Spleen (tissue), 7 donors: ENCODE results near the gene MRAP.

Experiments
- POLR2A ChIP-seq, 3 donors: fragments of 450-650 bp; IDR thresholded peaks; one replicate each; pipeline ENCODE4 v1.5.1; 2017; ENCODE audit warnings: antibody characterized with exemption in 3 of 3, mild to moderate bottlenecking in 1 of 3
- TF ChIP-seq, protein P1 (sequence below), 11 experiments: fragments of 200-600 bp in 7 of 11; fragments of 450-650 bp in 4 of 11; sonication (generic) in 4 of 11; IDR thresholded peaks in 8 of 11; conservative IDR thresholded peaks in 3 of 11; 1 replicate in 7 of 11; 2 replicates in 4 of 11; pipeline versions ENCODE4 v1.4.0 to v1.8.0; 2016 to 2021; ENCODE audit warnings: antibody characterized with exemption in 11 of 11, inconsistent platforms in 4 of 11, mild to moderate bottlenecking in 1 of 11
- donor health status: DM: no; HTN: no; CAD: no; lungs with moderate emphysema.
- donor health status: DM: no; HTN: no; CAD: no.
- donor health status: DM: no; HTN: no; CAD: no.

DNA sequence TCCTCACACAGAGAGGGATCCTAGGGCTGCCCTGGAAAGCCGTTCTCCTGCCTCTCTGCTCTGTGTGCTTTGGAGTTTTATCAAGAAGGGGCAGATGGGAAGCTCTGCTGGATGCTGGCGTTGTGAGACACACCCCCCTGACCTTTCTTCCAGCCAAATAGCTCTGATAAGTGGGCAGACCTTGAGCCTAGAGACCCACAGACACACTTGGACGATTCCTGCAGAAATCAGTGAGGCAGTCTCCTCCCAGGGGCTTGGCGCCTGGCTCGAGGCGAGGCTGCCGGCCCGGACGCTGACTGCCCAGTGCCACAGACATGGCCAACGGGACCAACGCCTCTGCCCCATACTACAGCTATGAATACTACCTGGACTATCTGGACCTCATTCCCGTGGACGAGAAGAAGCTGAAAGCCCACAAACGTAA lies at the start of gene MRAP:
- no peak for TF ChIP-seq POLR2A (IDR thresholded peaks at IDR 0.05)
- TF ChIP-seq, protein P1, sequence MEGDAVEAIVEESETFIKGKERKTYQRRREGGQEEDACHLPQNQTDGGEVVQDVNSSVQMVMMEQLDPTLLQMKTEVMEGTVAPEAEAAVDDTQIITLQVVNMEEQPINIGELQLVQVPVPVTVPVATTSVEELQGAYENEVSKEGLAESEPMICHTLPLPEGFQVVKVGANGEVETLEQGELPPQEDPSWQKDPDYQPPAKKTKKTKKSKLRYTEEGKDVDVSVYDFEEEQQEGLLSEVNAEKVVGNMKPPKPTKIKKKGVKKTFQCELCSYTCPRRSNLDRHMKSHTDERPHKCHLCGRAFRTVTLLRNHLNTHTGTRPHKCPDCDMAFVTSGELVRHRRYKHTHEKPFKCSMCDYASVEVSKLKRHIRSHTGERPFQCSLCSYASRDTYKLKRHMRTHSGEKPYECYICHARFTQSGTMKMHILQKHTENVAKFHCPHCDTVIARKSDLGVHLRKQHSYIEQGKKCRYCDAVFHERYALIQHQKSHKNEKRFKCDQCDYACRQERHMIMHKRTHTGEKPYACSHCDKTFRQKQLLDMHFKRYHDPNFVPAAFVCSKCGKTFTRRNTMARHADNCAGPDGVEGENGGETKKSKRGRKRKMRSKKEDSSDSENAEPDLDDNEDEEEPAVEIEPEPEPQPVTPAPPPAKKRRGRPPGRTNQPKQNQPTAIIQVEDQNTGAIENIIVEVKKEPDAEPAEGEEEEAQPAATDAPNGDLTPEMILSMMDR (IDR thresholded peaks at IDR 0.05 in 8 of 11, conservative IDR thresholded peaks at IDR 0.05 in 3 of 11), result no peak
